ENCODE data around the gene APC2.

APC2 gene

GRCh38 chr19:1451916-1452801, 2.2 kb downstream of the APC2 start:
- no peak for DNase-seq

- DNase-seq, result no peak
Measured at GRCh38 chr19:1452802-1453524, 3.0 kb downstream of the APC2 start.

GRCh38 chr19:1453525-1454364, 3.8 kb downstream of the APC2 start:
- DNase-seq, result no peak

GRCh38 chr19:1455002-1455335, 5.0 kb downstream of the APC2 start:
- no peak for DNase-seq

GRCh38 chr19:1455336-1456120, 5.6 kb downstream of the APC2 start:
- DNase-seq, result no peak

GRCh38 chr19:1456121-1456900, 6.4 kb downstream of the APC2 start:
- no peak for DNase-seq

- DNase-seq, result no peak
Measured at GRCh38 chr19:1457031-1457739, 7.3 kb downstream of the APC2 start.

GRCh38 chr19:1457892-1458291, 8.0 kb downstream of the APC2 start:
- DNase-seq, result no peak

GRCh38 chr19:1459479-1459878, 9.6 kb downstream of the APC2 start:
- no peak for DNase-seq

GRCh38 chr19:1460033-1460995, 10.4 kb downstream of the APC2 start:
- DNase-seq, result no peak

- no peak for DNase-seq
Measured at GRCh38 chr19:1461862-1462261, 11.9 kb downstream of the APC2 start.

GRCh38 chr19:1465191-1466016, 15.5 kb downstream of the APC2 start:
- no peak for DNase-seq

GRCh38 chr19:1466018-1466460, 16.1 kb downstream of the APC2 start:
- DNase-seq, result no peak

GRCh38 chr19:1466461-1467214, 16.7 kb downstream of the APC2 start:
- no peak for DNase-seq

- no peak for DNase-seq
Measured at GRCh38 chr19:1467215-1467489, 17.2 kb downstream of the APC2 start.

GRCh38 chr19:1467490-1468273, 17.8 kb downstream of the APC2 start:
- DNase-seq, result no peak

- DNase-seq, result no peak
Measured at GRCh38 chr19:1468274-1468820, 18.4 kb downstream of the APC2 start.
